LNCAP (cell line): Measurements from ENCODE around the gene RHOV.
A peak's percentile ranks its signal among the peaks of the same experiment; 100 is the strongest.

ENCODE experiments used
- TF ChIP-seq, protein P1 (sequence below): fragments of 450-650 bp; IDR thresholded peaks from 2 replicates; pipeline ENCODE4 v1.5.1; 2017; ENCODE audit warnings: mild to moderate bottlenecking

RHOV gene

DNA sequence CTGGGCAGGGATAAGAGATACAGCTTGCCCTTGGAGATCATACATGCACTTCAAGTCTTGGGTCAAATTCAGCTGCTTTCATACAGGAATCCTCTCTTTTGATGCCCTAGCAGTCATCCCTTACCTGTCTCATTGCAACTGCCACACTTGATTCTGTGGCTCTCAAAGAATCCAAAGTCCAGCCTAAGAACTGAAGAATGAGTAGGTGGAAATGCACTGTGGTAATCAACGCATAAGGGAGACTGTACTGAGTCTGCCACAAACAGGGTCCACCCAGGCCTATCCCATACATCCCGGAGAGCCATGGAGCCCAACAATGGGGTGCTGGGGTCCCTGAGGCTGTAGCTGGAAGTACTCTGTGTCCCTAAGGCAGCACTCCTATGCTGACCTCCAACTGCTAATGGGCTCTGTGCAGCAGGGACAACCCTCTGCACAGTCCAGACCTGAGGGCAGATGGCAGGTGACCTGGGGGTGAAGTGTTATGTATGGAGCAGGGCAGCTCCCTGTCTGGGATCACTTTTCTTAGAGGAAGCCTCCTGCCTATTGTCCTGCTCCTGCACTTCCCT lies 18.5 kb upstream of the RHOV start:
- TF ChIP-seq, protein P1, sequence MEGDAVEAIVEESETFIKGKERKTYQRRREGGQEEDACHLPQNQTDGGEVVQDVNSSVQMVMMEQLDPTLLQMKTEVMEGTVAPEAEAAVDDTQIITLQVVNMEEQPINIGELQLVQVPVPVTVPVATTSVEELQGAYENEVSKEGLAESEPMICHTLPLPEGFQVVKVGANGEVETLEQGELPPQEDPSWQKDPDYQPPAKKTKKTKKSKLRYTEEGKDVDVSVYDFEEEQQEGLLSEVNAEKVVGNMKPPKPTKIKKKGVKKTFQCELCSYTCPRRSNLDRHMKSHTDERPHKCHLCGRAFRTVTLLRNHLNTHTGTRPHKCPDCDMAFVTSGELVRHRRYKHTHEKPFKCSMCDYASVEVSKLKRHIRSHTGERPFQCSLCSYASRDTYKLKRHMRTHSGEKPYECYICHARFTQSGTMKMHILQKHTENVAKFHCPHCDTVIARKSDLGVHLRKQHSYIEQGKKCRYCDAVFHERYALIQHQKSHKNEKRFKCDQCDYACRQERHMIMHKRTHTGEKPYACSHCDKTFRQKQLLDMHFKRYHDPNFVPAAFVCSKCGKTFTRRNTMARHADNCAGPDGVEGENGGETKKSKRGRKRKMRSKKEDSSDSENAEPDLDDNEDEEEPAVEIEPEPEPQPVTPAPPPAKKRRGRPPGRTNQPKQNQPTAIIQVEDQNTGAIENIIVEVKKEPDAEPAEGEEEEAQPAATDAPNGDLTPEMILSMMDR = no peak

DNA sequence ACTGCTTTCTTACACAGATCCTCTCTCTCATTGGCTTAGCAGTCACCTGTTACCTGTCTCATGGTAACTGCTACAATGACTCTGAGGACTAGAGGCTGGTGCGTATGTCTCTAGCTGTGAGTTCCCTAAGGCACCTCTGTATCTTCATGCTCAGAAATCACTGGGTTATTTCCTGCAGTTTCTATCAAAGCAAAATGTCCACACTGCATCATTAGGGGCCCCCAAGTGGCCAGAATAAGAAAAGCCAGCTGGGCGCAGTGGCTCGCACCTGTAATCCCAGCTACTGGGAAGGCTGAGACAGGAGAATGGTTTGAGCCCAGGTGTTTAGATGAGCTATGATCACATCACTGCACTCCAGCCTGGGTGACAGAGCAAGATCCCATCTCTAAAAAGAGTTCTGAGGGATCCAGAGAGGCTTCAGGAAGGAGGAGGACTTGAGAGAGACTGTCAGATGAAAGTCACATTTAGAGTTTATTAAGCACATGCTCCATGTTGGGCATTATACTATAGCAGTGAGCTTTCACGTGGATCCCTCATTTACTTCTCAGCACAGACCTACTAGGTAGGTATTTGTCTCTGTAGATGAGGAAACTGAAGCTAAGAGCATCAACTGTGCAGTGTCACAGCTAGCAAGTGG lies 17.9 kb upstream of the RHOV start:
- TF ChIP-seq, protein P1 = peak; percentile 87

DNA sequence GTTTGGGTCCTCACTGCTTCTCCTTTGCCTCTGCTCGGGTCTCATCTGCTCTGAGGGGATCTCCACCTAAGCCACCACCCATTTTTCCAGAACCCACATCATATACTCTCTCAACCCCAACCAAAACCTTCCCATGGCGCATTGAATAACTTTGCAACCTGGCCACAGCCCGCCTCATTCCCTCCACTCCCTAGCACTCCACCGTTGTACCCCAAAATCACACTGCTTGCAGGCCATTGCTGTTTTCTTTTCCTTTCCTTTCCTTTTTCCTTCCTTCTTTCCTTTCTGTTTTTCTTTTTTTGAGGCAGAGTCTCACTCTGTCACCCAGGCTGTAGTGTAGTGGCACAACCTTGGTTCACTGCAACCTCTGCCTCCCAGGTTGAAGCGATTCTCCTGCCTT lies 17.1 kb upstream of the RHOV start:
- TF ChIP-seq, protein P1 = no peak

DNA sequence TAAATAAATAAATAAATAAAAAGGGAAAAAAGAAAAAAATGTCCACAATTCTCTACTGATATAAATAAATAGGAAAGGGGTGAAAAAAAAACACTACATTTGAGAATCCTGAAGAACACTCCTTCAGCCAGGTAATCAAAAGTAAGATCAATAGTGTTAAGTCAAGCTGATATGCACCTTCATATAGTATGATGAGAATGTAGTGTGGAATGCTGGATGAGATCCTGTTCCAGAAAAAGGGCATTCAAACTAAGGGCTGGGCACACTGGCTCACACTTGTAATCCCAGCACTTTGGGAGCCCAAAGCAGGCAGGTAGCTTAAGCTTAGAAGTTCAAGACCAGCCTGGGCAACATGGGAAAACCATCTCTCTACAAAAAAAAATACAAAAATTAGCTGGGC lies 15.1 kb upstream of the RHOV start:
- TF ChIP-seq, protein P1 = no peak

DNA sequence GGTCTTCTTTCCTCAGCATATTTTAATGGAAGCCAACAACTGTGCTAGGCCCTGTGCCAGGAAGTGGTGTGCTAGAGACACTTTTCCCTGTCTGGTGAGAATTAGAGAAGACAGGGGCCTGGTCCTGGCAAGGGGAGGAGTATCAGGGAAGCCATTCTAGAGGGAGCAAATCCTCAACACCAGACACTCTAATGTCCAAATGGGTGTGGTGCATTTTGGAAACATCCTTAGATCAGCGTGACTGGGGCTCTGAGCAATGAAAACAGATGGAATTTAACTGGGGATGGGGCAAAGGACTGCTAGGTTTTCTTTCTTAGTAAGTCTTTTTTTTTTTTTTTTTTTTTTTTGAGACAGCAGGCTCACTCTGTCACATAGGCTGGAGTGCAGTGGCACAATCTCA lies 12.6 kb upstream of the RHOV start:
- TF ChIP-seq, protein P1 = no peak

DNA sequence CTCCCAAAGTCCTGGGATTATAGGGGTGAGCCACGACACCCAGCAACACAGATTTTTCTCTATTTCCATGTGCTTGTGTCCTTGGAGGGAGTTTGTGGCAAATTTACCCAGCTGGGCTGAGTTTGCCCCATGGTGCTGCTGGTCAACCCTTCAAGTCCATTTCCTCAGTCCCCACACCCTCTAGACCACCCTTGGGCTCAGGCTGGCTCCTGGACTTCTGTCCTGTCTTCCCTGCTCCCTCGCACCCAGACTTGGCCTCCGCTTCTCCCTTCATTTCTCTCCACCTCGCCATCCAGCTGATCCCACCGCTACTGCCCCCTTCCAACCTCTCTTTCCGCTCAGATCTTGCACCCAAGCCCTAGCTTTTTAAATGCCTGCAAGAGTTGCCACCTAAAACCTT lies 7.3 kb upstream of the RHOV start:
- TF ChIP-seq, protein P1 = no peak

DNA sequence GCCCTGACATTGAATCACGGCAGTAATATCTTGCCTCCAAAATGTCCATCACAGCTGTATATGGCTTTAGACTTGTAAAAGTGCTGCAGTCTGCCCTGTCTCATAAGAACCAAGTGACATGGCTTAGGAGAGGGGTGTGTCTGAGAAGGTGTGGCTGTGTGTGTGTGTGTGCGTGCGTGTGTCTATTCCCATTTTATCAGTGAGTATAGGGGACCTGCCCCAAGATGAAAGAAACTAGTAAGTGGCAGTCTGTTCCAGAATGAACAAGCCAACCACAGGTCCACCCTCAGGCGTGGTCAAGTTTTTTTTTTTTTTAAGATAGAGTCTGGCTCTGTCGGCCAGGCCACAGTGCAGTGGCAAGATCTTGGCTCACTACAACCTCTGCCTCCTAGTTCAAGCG lies 5.6 kb upstream of the RHOV start:
- TF ChIP-seq, protein P1 = no peak

DNA sequence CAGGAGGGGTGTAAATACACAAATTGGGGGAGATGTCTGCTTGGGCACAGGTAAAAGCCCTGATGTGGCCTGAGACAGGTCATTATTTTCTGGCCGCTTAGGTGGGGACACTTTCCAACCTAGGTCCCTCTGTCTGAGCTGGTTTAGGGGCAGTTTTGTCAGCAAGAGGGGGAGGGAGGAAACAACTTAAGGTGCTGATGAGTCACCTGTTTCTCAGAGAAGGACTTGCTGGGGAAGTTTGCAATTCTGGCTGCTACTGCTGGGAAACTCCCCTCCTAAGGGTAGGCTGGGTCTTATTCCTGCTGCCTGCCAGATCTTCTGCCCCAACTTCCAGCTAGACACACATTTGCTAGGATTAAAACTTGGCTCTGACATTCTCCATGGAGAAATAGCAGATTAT lies 4.8 kb upstream of the RHOV start:
- TF ChIP-seq, protein P1 = no peak
